GM18873 (cell line): Measurements from ENCODE around the gene TANK.

Experiments used
- ATAC-seq: cut with Tn5 transposase; IDR thresholded peaks from one replicate; pipeline ENCODE4 v1.9.1; 2021; ENCODE audit warnings: mild to moderate bottlenecking, moderate library complexity, moderate number of reproducible peaks; ENCODE audit not compliant: unreplicated experiment, low FRiP score

TANK gene, protein sequence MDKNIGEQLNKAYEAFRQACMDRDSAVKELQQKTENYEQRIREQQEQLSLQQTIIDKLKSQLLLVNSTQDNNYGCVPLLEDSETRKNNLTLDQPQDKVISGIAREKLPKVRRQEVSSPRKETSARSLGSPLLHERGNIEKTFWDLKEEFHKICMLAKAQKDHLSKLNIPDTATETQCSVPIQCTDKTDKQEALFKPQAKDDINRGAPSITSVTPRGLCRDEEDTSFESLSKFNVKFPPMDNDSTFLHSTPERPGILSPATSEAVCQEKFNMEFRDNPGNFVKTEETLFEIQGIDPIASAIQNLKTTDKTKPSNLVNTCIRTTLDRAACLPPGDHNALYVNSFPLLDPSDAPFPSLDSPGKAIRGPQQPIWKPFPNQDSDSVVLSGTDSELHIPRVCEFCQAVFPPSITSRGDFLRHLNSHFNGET

GRCh38 chr2:161160226-161161073 lies at the start of gene TANK:
Gene TANK, plus strand, starts transcription at chr2:161160428. Its CDS starts 19,235 bp downstream, at chr2:161179663.
- ATAC-seq = peak; percentile 83

DNA sequence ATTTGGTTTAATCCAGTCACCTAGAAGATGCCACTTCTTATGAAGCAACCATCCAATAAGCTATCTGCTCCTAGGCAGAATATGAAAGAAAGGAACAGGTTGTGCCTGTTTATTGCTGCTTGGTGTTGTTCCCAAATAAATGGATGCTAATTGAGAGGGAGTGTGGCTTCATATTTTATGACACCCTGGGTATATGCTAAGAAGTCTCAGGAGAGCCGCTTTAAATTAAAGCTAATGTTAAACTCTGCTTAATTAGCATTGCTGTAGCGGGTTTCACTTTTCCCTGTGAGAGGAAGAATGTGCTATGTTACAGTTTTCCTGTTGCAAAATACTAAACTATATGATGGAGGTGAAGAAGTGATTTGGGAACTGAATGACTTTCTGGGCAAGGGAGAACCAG lies 48.7 kb upstream of the TANK start:
- ATAC-seq = no peak

DNA sequence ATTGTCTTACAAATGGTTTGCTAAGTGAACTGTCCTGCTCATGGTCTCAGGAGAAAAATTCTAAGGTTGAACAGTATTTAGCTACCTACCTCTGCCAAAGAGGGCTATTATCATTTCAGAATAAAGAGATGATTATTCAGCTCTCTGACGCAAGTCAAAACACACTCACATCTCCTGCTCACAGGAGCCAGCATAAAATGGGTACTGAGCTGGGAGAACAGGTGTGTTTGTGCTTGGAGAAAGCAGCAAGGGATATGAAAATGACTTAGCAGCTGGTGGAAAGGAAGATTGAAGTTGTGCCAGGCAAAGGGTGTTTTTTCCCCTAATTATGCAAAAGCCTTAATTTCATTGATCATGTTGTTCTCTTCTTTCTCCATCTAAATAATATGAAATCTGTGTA lies 47.3 kb upstream of the TANK start:
- ATAC-seq = no peak

- no peak for ATAC-seq
These were observed 46.3 kb upstream of the TANK start for GRCh38 chr2:161113693-161114575.

DNA sequence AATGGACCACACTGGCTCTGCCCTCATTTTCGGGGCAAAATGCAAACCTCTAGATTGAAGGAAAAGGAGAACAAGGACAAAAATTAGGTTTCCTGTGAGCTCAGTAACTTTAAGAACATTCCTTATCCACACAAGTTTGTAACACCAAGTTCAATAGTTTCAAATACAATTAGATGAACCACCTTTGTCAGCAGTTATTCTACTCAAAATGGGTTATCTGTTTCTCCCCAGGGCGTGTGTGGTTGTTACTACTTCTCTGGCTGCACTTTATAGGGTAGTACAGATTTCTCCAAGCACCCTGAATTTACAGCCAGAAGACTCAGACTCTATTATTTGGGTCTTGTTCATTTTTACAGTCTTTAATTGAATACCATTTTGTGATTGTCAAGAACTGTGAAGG lies 45.0 kb upstream of the TANK start:
- ATAC-seq = no peak

DNA sequence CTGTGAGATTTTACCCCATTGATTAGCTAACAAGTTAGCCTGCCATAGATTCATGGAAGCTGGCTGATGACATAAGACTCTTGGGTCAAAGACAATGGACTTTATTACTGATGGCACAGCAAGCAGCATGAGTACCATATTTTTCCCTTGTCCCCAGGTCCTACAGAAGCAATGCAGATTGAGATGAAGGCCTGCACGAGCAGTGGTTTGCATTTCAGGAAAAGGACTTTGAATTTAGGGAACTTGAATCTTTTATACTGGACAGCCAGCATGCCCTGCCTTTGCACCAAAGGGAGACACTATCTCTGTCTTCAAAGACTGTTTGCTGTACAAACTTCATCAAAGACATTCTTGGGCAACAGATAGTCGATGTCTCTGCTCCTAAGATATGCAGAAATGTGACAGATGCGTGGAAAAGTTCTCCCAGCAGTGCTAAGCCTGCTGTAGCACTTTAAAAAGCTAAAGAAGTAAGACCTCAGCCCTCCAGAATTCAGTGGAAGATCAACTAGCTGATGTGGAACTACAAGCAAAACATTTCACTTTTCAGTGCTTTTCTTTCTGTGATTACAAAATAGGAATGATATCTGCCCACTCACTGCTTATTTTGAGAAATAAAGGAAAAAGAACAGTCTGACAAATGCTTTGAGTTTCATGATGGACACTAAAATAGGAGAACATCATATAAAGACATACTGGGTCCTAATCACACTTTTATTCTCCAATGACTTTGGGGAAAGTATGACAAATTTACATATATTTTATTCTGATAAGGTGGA lies 44.4 kb upstream of the TANK start:
- no peak for ATAC-seq

DNA sequence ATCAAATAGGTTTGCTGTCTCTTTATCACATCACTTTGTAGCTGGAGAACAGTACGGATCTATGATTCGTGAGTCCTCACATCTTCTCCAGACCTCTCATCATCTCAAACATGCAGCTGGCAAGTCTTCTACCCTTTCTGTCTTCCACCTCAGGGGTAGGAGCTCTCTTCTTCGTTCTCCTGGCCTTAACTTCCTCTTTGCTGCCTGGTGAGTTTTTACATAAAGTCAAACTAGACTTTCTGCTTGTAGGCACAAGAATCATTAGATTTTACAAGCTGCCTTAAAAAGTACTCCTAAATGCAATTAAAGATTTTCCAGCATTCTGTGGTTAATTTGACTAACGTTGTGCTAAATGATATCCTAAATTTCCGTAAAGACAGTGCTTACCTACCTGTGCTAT lies 43.7 kb upstream of the TANK start:
- ATAC-seq = no peak

- no peak for ATAC-seq
These were observed 42.7 kb upstream of the TANK start for GRCh38 chr2:161117506-161117905.

- ATAC-seq = no peak
These were observed 41.5 kb upstream of the TANK start for GRCh38 chr2:161118722-161119121.

DNA sequence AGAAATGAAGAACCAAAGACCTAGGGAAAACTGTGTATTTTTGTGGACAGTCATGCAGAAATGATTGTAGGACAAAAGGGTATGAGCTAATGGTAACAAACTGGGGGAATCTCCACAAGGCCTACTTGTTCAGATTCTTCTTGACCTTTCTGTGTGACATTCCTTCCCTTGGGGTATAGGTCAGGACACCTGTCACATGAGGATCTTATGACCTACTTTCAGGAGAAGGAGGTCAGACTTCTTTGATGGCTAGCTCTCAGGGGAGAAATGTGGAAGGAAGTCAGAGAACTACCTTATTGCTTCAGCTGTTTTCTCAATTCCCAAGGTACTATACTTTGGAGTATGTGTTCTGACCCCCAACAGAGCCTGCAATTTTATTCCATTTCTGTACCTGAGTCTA lies 40.7 kb upstream of the TANK start:
- ATAC-seq = no peak

- ATAC-seq = no peak
These were observed 39.5 kb upstream of the TANK start for GRCh38 chr2:161120775-161121174.

- no peak for ATAC-seq
These were observed 38.6 kb upstream of the TANK start for GRCh38 chr2:161121622-161122021.

GRCh38 chr2:161122772-161123530 lies 37.3 kb upstream of the TANK start:
- no peak for ATAC-seq

DNA sequence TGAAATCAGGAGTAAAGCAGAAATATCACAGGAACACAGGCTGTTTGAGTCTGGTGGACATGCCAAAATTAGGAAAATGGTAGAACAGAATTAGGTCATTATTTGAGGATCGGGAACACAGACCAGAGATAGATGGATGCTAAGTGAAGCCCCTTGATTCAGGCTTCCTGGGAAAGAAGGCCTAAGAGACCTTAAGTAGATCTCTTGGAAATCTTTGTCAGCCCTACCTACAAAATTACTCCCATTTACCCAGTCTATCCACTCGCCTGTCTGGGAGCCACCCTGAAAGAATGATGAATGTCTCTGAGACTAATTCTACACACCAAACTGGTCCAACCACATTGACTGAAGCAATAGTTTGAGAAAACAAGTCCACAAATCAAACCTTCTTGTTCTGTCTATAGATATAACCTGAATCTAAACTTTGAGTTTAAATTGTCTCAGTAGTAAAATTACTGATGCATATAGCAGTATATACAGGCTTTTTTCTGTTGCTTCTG lies 36.6 kb upstream of the TANK start:
- ATAC-seq = no peak

GRCh38 chr2:161124201-161124600 lies 36.0 kb upstream of the TANK start:
- no peak for ATAC-seq

DNA sequence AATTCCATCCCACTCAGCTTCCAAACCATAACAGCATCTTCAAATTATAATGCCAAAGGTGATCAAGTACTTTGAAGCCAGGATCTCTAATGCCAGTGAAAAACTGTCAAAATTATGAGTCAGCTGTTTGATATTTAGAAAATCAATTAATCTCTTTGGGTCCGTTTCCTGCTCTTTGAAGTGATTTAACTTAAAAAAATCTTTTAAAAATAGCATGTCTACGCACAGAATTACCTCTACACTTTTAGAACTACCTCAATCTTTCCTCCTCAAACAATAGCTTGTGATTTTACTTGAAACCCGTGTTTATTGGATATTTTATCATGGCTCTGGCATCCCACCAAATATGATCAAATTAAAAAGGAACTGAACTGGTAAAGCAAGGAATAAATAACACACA lies 31.3 kb upstream of the TANK start:
- no peak for ATAC-seq

DNA sequence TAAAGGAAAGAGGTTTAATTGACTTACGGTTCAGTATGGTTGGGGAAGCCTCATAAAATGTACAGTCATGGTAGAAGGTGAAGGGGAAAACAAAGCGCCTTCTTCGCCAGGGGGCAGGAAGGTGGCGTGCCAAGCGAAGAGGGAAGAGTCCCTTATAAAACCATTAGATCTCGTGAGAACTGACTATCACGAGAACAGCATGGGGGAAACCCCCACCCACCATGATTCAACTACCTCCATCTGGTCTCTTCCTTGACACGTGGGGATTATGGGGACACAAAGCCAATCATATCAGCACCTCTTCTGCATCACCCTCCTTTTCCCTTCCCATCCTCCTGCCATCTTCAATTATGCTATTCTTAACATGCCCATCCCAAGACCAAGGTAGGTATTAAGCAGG lies 29.9 kb upstream of the TANK start:
- ATAC-seq = no peak

- ATAC-seq = no peak
These were observed 29.1 kb upstream of the TANK start for GRCh38 chr2:161131074-161131680.

DNA sequence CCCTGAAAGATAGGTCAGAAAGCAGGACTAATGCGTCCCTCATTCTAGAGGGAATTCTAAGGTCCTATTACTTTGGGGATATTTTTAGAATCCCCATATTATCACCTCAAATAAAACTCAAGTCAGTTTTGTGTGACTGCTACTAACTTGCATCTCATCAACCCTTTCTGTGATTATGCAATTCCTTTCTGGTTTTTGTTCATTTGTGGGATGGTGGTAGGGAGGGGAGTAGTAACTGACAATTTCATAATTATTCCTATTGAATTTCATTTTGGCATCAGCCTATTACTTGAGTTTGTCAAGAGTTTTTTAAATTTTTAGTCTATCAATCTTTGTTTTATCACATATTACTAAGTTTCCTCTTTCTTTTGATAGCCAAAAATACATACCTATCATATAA lies 28.4 kb upstream of the TANK start:
- no peak for ATAC-seq
